Measurements from ENCODE around the gene SLC16A1.

Gene SLC16A1

GRCh38 chr1:112925015-112925414 is 31.0 kb downstream of the SLC16A1 start:
- Mint-ChIP-seq H3K36me3 (peaks cover 24 to 39% of the 10 kb centered on the region in 2 donors), H3K9me3 (no peaks in the 10 kb centered on the region), H3K4me1 (no peaks in the 10 kb centered on the region), H3K27ac (no peak overlapping the region), H3K4me3 (no peak overlapping the region), H3K27me3 (no peaks in the 10 kb centered on the region)
- ATAC-seq (replicated peaks) (no peak), DNase-seq (no peak)

GRCh38 chr1:112923959-112924349 is 32.0 kb downstream of the SLC16A1 start:
- Mint-ChIP-seq H3K36me3 (peaks cover 27 to 46% of the 10 kb centered on the region in 2 donors), H3K4me1 (no peaks in the 10 kb centered on the region), H3K4me3 (no peak overlapping the region), H3K9me3 (no peaks in the 10 kb centered on the region), H3K27me3 (no peaks in the 10 kb centered on the region), H3K27ac (no peak overlapping the region)
- ATAC-seq (replicated peaks) (no peak), DNase-seq (no peak)

GRCh38 chr1:112923234-112923958 is 32.6 kb downstream of the SLC16A1 start:
- peaks cover 27 to 45% of the 10 kb centered on the region in 2 donors for H3K36me3 Mint-ChIP-seq
- no peaks in the 10 kb centered on the region for H3K4me1 Mint-ChIP-seq
- no peak overlapping the region for H3K27ac Mint-ChIP-seq
- no peaks in the 10 kb centered on the region for H3K9me3 Mint-ChIP-seq
- DNase-seq (no peak), ATAC-seq (replicated peaks) (no peak)
- H3K4me3 Mint-ChIP-seq, result no peak overlapping the region
- no peaks in the 10 kb centered on the region for H3K27me3 Mint-ChIP-seq

GRCh38 chr1:112911506-112912220 is 44.3 kb downstream of the SLC16A1 start:
- H3K27ac Mint-ChIP-seq, result no peak overlapping the region
- no peaks in the 10 kb centered on the region for H3K9me3 Mint-ChIP-seq
- ATAC-seq (replicated peaks) (no peak), DNase-seq (no peak)
- H3K4me1 Mint-ChIP-seq, result no peaks in the 10 kb centered on the region
- no peaks in the 10 kb centered on the region for H3K27me3 Mint-ChIP-seq
- peaks cover 14 to 33% of the 10 kb centered on the region in 2 donors for H3K36me3 Mint-ChIP-seq
- no peak overlapping the region for H3K4me3 Mint-ChIP-seq

- H3K36me3 Mint-ChIP-seq, result peaks cover 11 to 25% of the 10 kb centered on the region in 2 donors
- H3K9me3 Mint-ChIP-seq, result no peaks in the 10 kb centered on the region
- no peak overlapping the region for H3K27ac Mint-ChIP-seq
- H3K27me3 Mint-ChIP-seq, result no peaks in the 10 kb centered on the region
- ATAC-seq (replicated peaks), result no peak
- peaks cover 0 to 2% of the 10 kb centered on the region in 2 donors for H3K4me1 Mint-ChIP-seq
- no peak for DNase-seq
- no peak overlapping the region for H3K4me3 Mint-ChIP-seq
Measured at GRCh38 chr1:112909847-112910246, 46.1 kb downstream of the SLC16A1 start.

- Mint-ChIP-seq H3K9me3 (no peaks in the 10 kb centered on the region), H3K4me1 (peaks cover 5 to 6% of the 10 kb centered on the region in 2 donors), H3K27me3 (no peaks in the 10 kb centered on the region), H3K36me3 (peaks cover 3% of the 10 kb centered on the region in 2 donors), H3K27ac (no peak overlapping the region), H3K4me3 (no peak overlapping the region)
- ATAC-seq (replicated peaks) (no peak), DNase-seq (no peak)
Measured at GRCh38 chr1:112906150-112906698, 49.8 kb downstream of the SLC16A1 start.

- peaks cover 5 to 6% of the 10 kb centered on the region in 2 donors for H3K4me1 Mint-ChIP-seq
- no peak for DNase-seq
- H3K4me3 Mint-ChIP-seq, result no peak overlapping the region
- H3K27me3 Mint-ChIP-seq, result no peaks in the 10 kb centered on the region
- H3K36me3 Mint-ChIP-seq, result peaks cover 3% of the 10 kb centered on the region in 2 donors
- no peak overlapping the region for H3K27ac Mint-ChIP-seq
- no peaks in the 10 kb centered on the region for H3K9me3 Mint-ChIP-seq
- ATAC-seq (replicated peaks), result no peak
Measured at GRCh38 chr1:112905395-112906149, 50.4 kb downstream of the SLC16A1 start.

- Mint-ChIP-seq H3K27me3 (no peaks in the 10 kb centered on the region), H3K4me1 (peaks cover 5 to 6% of the 10 kb centered on the region in 2 donors), H3K36me3 (peaks cover 3% of the 10 kb centered on the region in 2 donors), H3K9me3 (no peaks in the 10 kb centered on the region), H3K27ac (no peak overlapping the region), H3K4me3 (no peak overlapping the region)
- ATAC-seq (replicated peaks), result no peak
- no peak for DNase-seq
Measured at GRCh38 chr1:112904831-112905261, 51.1 kb downstream of the SLC16A1 start.

- DNase-seq (no peak), ATAC-seq (replicated peaks) (no peak)
- Mint-ChIP-seq H3K4me1 (peaks cover 5 to 6% of the 10 kb centered on the region in 2 donors), H3K27ac (no peak overlapping the region), H3K4me3 (no peak overlapping the region), H3K9me3 (no peaks in the 10 kb centered on the region), H3K36me3 (peaks cover 3% of the 10 kb centered on the region in 2 donors), H3K27me3 (no peaks in the 10 kb centered on the region)
Measured at GRCh38 chr1:112904071-112904830, 51.7 kb downstream of the SLC16A1 start.

GRCh38 chr1:112902221-112902620 is 53.8 kb downstream of the SLC16A1 start:
- no peak for ATAC-seq (replicated peaks)
- Mint-ChIP-seq H3K9me3 (no peaks in the 10 kb centered on the region), H3K27ac (no peak overlapping the region)

GRCh38 chr1:112901387-112901786 is 54.6 kb downstream of the SLC16A1 start:
- Mint-ChIP-seq H3K27me3 (no peaks in the 10 kb centered on the region), H3K9me3 (no peaks in the 10 kb centered on the region), H3K4me1 (peaks cover 5 to 6% of the 10 kb centered on the region in 2 donors), H3K27ac (no peak overlapping the region), H3K36me3 (peaks cover 3% of the 10 kb centered on the region in 2 donors), H3K4me3 (no peak overlapping the region)
- ATAC-seq (replicated peaks) (no peak), DNase-seq (no peak)

More at GRCh38 chr1:112902221-112902620, 53.8 kb downstream of the SLC16A1 start:
- DNase-seq, result no peak
- Mint-ChIP-seq H3K27me3 (no peaks in the 10 kb centered on the region), H3K36me3 (peaks cover 3% of the 10 kb centered on the region in 2 donors), H3K4me3 (no peak overlapping the region), H3K4me1 (peaks cover 5 to 6% of the 10 kb centered on the region in 2 donors)

- peaks cover 7 to 14% of the 10 kb centered on the region in 2 donors for H3K9me3 Mint-ChIP-seq
- H3K4me1 Mint-ChIP-seq, result no peaks in the 10 kb centered on the region
- H3K27ac Mint-ChIP-seq, result no peak overlapping the region
- no peak for ATAC-seq (replicated peaks)
- no peak overlapping the region for H3K4me3 Mint-ChIP-seq
- no peak for DNase-seq
- H3K36me3 Mint-ChIP-seq, result peaks cover 0 to 8% of the 10 kb centered on the region in 2 donors
- H3K27me3 Mint-ChIP-seq, result no peaks in the 10 kb centered on the region
Measured at GRCh38 chr1:112896783-112897182, 59.2 kb downstream of the SLC16A1 start.

GRCh38 chr1:112894561-112895011 is 61.4 kb downstream of the SLC16A1 start:
- Mint-ChIP-seq H3K9me3 (peaks cover 7 to 14% of the 10 kb centered on the region in 2 donors), H3K27me3 (no peaks in the 10 kb centered on the region), H3K4me1 (no peaks in the 10 kb centered on the region), H3K27ac (no peak overlapping the region), H3K4me3 (no peak overlapping the region), H3K36me3 (peaks cover 0 to 8% of the 10 kb centered on the region in 2 donors)
- DNase-seq, result no peak
- ATAC-seq (replicated peaks), result no peak

GRCh38 chr1:112894010-112894292 is 62.0 kb downstream of the SLC16A1 start:
- no peak for ATAC-seq (replicated peaks)
- H3K4me3 Mint-ChIP-seq, result no peak overlapping the region
- H3K27ac Mint-ChIP-seq, result no peak overlapping the region
- peaks cover 0 to 8% of the 10 kb centered on the region in 2 donors for H3K36me3 Mint-ChIP-seq
- no peaks in the 10 kb centered on the region for H3K27me3 Mint-ChIP-seq
- DNase-seq, result no peak
- no peaks in the 10 kb centered on the region for H3K4me1 Mint-ChIP-seq
- H3K9me3 Mint-ChIP-seq, result peaks cover 7 to 14% of the 10 kb centered on the region in 2 donors
